Measurements from ENCODE around the gene HS1BP3. TPM values are rescaled to one million over a fixed set of nuclear protein-coding genes. Genes with fewer than 3 reads are reported as not detected.

HS1BP3 gene
- total and polyA plus RNA-seq, 2 of the 13 experiments (the other 11 are each of a cell fraction or from before 2014, with no cell fraction given), result 15.2 to 22.0 TPM

GRCh38 chr2:20621366-20622295 lies 29.3 kb downstream of the HS1BP3 start:
- Histone ChIP-seq H3K27ac (ENCODE audit: extremely low read length, insufficient read depth, low read length) (no peak overlapping the region), H3K4me3 (replicated peaks in 1 of 3; ENCODE audit: insufficient read depth in 1 of 3, low read depth in 2 of 3, low read length in 3 of 3) (no peak overlapping the region), H3K4me1 (ENCODE audit: insufficient read depth, low read length) (peaks cover 39% of the 10 kb centered on the region), H3K27me3 (ENCODE audit: control insufficient read depth in 1 of 2, insufficient read depth in 2 of 2, low read length in 2 of 2) (no peaks in the 10 kb centered on the region), H3K79me2 (ENCODE audit: insufficient read depth, low read length) (no peaks in the 10 kb centered on the region), H3K9me3 (ENCODE audit: low read length) (no peaks in the 10 kb centered on the region), H2AFZ (ENCODE audit: low read length) (no peak overlapping the region), H3K9ac (ENCODE audit: insufficient read depth, low read depth, low read length) (no peak overlapping the region), H4K20me1 (ENCODE audit: insufficient read depth, low read length) (no peaks in the 10 kb centered on the region), H3K4me2 (ENCODE audit: low read depth, low read length) (no peak overlapping the region), H3K36me3 (replicated peaks in 1 of 2; ENCODE audit: control insufficient read depth in 1 of 2, insufficient read depth in 2 of 2, low read length in 2 of 2) (peaks cover 11 to 12% of the 10 kb centered on the region in 2 experiments; a peak in 4 of 5 replicates)
- no peak for DNase-seq (ENCODE audit: low spot score)
- 83% methylated on average over 12 of the region's 12 CpGs for WGBS (ENCODE audit: low lambda C conversion rate)
- in situ Hi-C loops (cut with HindIII; ENCODE audit: extremely low pct_ligation_motif_present, low pct_unique_long_range_greater_than_20kb) (no loop called here), intact Hi-C loops (cut with micrococcal nuclease; ENCODE audit: unreplicated experiment) (no loop called here)
- CTCF ChIA-PET (ENCODE audit: low intra/inter-chr PET ratio, low total read pairs), result no interaction called here
- FAIRE-seq, result no peak
- POLR2A ChIA-PET, result interaction anchor here (0.7 to 1.7 kb wide), 5 partner anchors 10 to 177 kb away, joined by 4 to 10 read pairs (median 4); partner anchors contain the start of gene RHOB
- no TSS peak for BruUV-seq (replicated peaks)
- TF ChIP-seq ZNF780A (CRISPR knock-in tag; IDR thresholded peaks at IDR 0.05), result no peak
- no peak for TF ChIP-seq ZNF879 (CRISPR knock-in tag; IDR thresholded peaks at IDR 0.05)
- TF ChIP-seq HIVEP1 (CRISPR knock-in tag; IDR thresholded peaks at IDR 0.05), result no peak
- TF ChIP-seq ZNF567 (CRISPR knock-in tag; IDR thresholded peaks at IDR 0.05; ENCODE audit: borderline replicate concordance), result no peak
- TF ChIP-seq ZBTB7A (CRISPR knock-in tag; IDR thresholded peaks at IDR 0.05), result no peak
- no peak for TF ChIP-seq SRY (CRISPR knock-in tag; IDR thresholded peaks at IDR 0.05)
- no peak for ATAC-seq

DNA sequence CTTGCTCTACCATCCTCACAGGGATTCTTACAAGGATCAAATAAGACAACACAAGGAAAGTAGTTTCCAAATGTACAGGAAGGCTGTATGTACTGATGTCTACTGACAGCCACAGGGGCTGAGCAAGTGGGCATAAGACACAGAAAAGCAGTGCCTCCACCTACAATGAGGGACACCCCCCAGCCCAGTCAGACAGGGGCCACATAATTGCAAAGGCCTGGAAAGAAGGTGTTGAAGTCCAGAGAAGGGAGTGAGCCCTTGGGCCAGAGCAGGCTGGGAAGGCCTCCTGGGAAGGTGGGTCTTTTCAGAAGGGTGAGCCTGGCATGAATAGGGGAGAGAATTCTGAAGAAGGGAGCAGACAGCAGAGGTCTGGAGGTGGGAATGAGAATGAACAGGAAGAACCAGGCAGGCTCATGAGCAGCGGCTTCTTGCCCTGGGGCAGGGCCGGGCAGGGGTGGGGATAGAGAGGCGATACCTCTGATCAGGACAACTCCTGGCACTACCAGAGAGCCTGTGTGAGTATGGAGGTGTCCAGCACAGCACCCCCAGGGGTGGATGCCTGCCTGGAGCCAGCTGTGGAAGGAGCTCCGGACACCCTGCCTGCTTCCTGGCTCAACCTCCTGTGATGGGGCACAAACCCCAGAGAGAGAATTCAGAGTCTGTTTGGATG lies 30.1 kb downstream of the HS1BP3 start:
- DNase-seq (ENCODE audit: low spot score) (no peak), FAIRE-seq (no peak), ATAC-seq (no peak)
- in situ Hi-C loops (cut with HindIII; ENCODE audit: extremely low pct_ligation_motif_present, low pct_unique_long_range_greater_than_20kb), result no loop called here
- BruUV-seq (replicated peaks), result no TSS peak
- POLR2A ChIA-PET, result interaction anchor here (0.7 to 1.7 kb wide), 4 partner anchors 9 to 176 kb away, joined by 4 to 10 read pairs (median 4); partner anchors contain the start of gene RHOB
- peaks cover 11 to 12% of the 10 kb centered on the region in 2 experiments; a peak in 4 of 5 replicates for H3K36me3 ChIP-seq (replicated peaks in 1 of 2; ENCODE audit: control insufficient read depth in 1 of 2, insufficient read depth in 2 of 2, low read length in 2 of 2)
- H3K4me2 ChIP-seq (ENCODE audit: low read depth, low read length), result no peak overlapping the region
- H3K4me3 ChIP-seq (replicated peaks in 1 of 3; ENCODE audit: insufficient read depth in 1 of 3, low read depth in 2 of 3, low read length in 3 of 3), result no peak overlapping the region
- no peaks in the 10 kb centered on the region for H4K20me1 ChIP-seq (ENCODE audit: insufficient read depth, low read length)
- no peak overlapping the region for H3K27ac ChIP-seq (ENCODE audit: extremely low read length, insufficient read depth, low read length)
- peaks cover 45% of the 10 kb centered on the region for H3K4me1 ChIP-seq (ENCODE audit: insufficient read depth, low read length)
- H3K9me3 ChIP-seq (ENCODE audit: low read length), result no peaks in the 10 kb centered on the region
- H3K27me3 ChIP-seq (ENCODE audit: control insufficient read depth in 1 of 2, insufficient read depth in 2 of 2, low read length in 2 of 2), result no peaks in the 10 kb centered on the region
- H2AFZ ChIP-seq (ENCODE audit: low read length), result no peak overlapping the region
- CTCF ChIA-PET (ENCODE audit: low intra/inter-chr PET ratio, low total read pairs), result no interaction called here
- WGBS (ENCODE audit: low lambda C conversion rate), result 95% methylated on average over 4 of the region's 4 CpGs
- H3K79me2 ChIP-seq (ENCODE audit: insufficient read depth, low read length), result no peaks in the 10 kb centered on the region
- no peak overlapping the region for H3K9ac ChIP-seq (ENCODE audit: insufficient read depth, low read depth, low read length)
- intact Hi-C loops (cut with micrococcal nuclease; ENCODE audit: unreplicated experiment), result no loop called here
- TF ChIP-seq NFYB (CRISPR knock-in tag; IDR thresholded peaks at IDR 0.05) (no peak), PLRG1 (conservative IDR thresholded peaks at IDR 0.05) (no peak), MBD4 (IDR thresholded peaks at IDR 0.05; ENCODE audit: borderline replicate concordance, low read length) (no peak), ZBTB8A (CRISPR knock-in tag; IDR thresholded peaks at IDR 0.05; ENCODE audit: borderline replicate concordance, low read depth) (no peak), TBL1XR1 (IDR thresholded peaks at IDR 0.05; ENCODE audit: borderline replicate concordance, low read length, partially characterized antibody) (no peak), FOXO4 (CRISPR knock-in tag; conservative IDR thresholded peaks at IDR 0.05) (no peak), CCDC6 (CRISPR knock-in tag; IDR thresholded peaks at IDR 0.05) (no peak)

Data from HepG2 (cell line).